SK-N-SH (cell line): ENCODE measurements around the gene CCL4. TPM values are rescaled to one million over a fixed set of nuclear protein-coding genes. Genes with fewer than 3 reads are reported as not detected.

ENCODE experiments used
- CTCF ChIA-PET: fragments of 300-600, 350-600 bp; formaldehyde crosslinking; extraction: SDS; loops from one replicate; lab custom pipeline; 2021; lab: Yijun Ruan, JAX
- POLR2A ChIA-PET: fragments of 350-600 bp; sonication (Branson Sonifier 250); formaldehyde crosslinking; extraction: SDS; loops from one replicate; lab custom pipeline; 2020; ENCODE audit warnings: antibody characterized with exemption, inconsistent platforms; lab: Yijun Ruan, JAX
- DNase-seq: peaks from one replicate; pipeline ENCODE4 v3.0.0; 2012
- H2AFZ ChIP-seq: fragments of 200-600 bp; sonication (generic); 2 replicates; pipeline ENCODE4 v1.8.1; 2016; ENCODE audit warnings: antibody characterized with exemption, mild to moderate bottlenecking, low read depth
- H3F3A ChIP-seq: fragments of 200-600 bp; sonication (generic); replicated peaks from 2 replicates; pipeline ENCODE3; 2016; ENCODE audit warnings: antibody characterized with exemption, mild to moderate bottlenecking; ENCODE audit not compliant: insufficient read depth
- H3K27ac ChIP-seq, 2 experiments: fragments of 200-500 bp in 1 of 2; fragments of 200-600 bp in 1 of 2; sonication (Bioruptor generic) in 1 of 2; sonication (generic), shearing (Covaris generic) in 1 of 2; 2 replicates each; pipeline versions ENCODE4 v1.5.1 to v1.6.1; 2014 to 2016; ENCODE audit warnings: low read depth in 2 of 2, inconsistent platforms in 1 of 2, low read length in 1 of 2, mild to moderate bottlenecking in 1 of 2, mixed read lengths in 1 of 2
- H3K27me3 ChIP-seq: fragments of 200-600 bp; sonication (generic), shearing (Covaris generic); 2 replicates; pipeline ENCODE4 v1.6.1; 2016; ENCODE audit warnings: mixed run types; ENCODE audit not compliant: insufficient read depth
- H3K36me3 ChIP-seq, 2 experiments: fragments of 200-500 bp in 1 of 2; fragments of 200-600 bp in 1 of 2; sonication (Bioruptor generic) in 1 of 2; sonication (generic) in 1 of 2; replicated peaks in 1 of 2; 2 replicates each; pipeline versions ENCODE3 to v1.5.1; 2014 to 2016; ENCODE audit warnings: low read length in 1 of 2, mild to moderate bottlenecking in 1 of 2; ENCODE audit not compliant: insufficient read depth in 2 of 2, control insufficient read depth in 1 of 2
- H3K4me1 ChIP-seq, 2 experiments: fragments of 200-500 bp in 1 of 2; fragments of 200-600 bp in 1 of 2; sonication (Bioruptor generic) in 1 of 2; sonication (generic), shearing (Covaris generic) in 1 of 2; 2 replicates each; pipeline versions ENCODE4 v1.5.1 to v1.6.1; 2014 to 2016; ENCODE audit warnings: low read depth in 1 of 2, low read length in 1 of 2, mixed run types in 1 of 2; ENCODE audit not compliant: insufficient read depth in 2 of 2, control insufficient read depth in 1 of 2
- H3K4me2 ChIP-seq: fragments of 200-600 bp; sonication (generic), shearing (Covaris generic); 2 replicates; pipeline ENCODE4 v1.6.1; 2017; ENCODE audit warnings: mixed run types
- H3K4me3 ChIP-seq, 2 experiments: fragments of 200-500 bp in 1 of 2; fragments of 200-600 bp in 1 of 2; sonication (Bioruptor generic) in 1 of 2; sonication (generic), shearing (Covaris generic) in 1 of 2; 2 replicates each; pipeline versions ENCODE4 v1.5.1 to v1.8.1; 2014 to 2016; ENCODE audit warnings: low read depth in 2 of 2, inconsistent platforms in 1 of 2, low read length in 1 of 2, mild to moderate bottlenecking in 1 of 2, mixed read lengths in 1 of 2, moderate library complexity in 1 of 2
- H3K79me2 ChIP-seq: fragments of 200-600 bp; sonication (generic); 2 replicates; pipeline ENCODE4 v1.8.1; 2017; ENCODE audit warnings: mild to moderate bottlenecking; ENCODE audit not compliant: insufficient read depth
- H3K9ac ChIP-seq: fragments of 200-600 bp; sonication (generic); 2 replicates; pipeline ENCODE4 v1.6.1; 2017; ENCODE audit warnings: mixed run types
- H3K9me2 ChIP-seq: fragments of 200-600 bp; sonication (generic); 2 replicates; pipeline ENCODE4 v1.6.1; 2017; ENCODE audit warnings: mixed run types
- H3K9me3 ChIP-seq: fragments of 200-600 bp; sonication (generic); 2 replicates; pipeline ENCODE4 v1.6.1; 2017; ENCODE audit warnings: mixed run types, mild to moderate bottlenecking, moderate library complexity
- H4K20me1 ChIP-seq: fragments of 200-600 bp; sonication (generic); 2 replicates; pipeline ENCODE4 v1.6.1; 2017; ENCODE audit warnings: mild to moderate bottlenecking, mixed run types; ENCODE audit not compliant: insufficient read depth
- CHD2 ChIP-seq: fragments of 150-350 bp; IDR thresholded peaks from 2 replicates; pipeline ENCODE4 v1.6.1; 2018; ENCODE audit warnings: low read length; ENCODE audit not compliant: partially characterized antibody
- ELF1 ChIP-seq: IDR thresholded peaks from 2 replicates; pipeline ENCODE4 v1.4.0; 2012
- FOSL2 ChIP-seq: IDR thresholded peaks from 2 replicates; pipeline ENCODE4 v1.4.0; 2012; ENCODE audit warnings: low read depth, mild to moderate bottlenecking, moderate library complexity, borderline replicate concordance
- FOXJ3 ChIP-seq: sonication (generic); formaldehyde crosslinking; IDR thresholded peaks from 2 replicates; pipeline ENCODE4 v1.5.1; 2020; ENCODE audit warnings: mild to moderate bottlenecking, missing genetic modification reagents
- GATA2 ChIP-seq: sonication (generic); formaldehyde crosslinking; IDR thresholded peaks from 2 replicates; pipeline ENCODE4 v1.5.0; 2020; ENCODE audit warnings: mild to moderate bottlenecking, missing genetic modification reagents
- MXI1 ChIP-seq: IDR thresholded peaks from 2 replicates; pipeline ENCODE4 v1.6.1; 2012; ENCODE audit warnings: mild to moderate bottlenecking, low read depth, low read length, improper control_type of control experiment
- RAD21 ChIP-seq: IDR thresholded peaks from 2 replicates; pipeline ENCODE4 v1.6.1; 2012; ENCODE audit warnings: mild to moderate bottlenecking, low read length
- RCOR1 ChIP-seq: fragments of 150-350 bp; IDR thresholded peaks from 2 replicates; pipeline ENCODE4 v1.6.1; 2017; ENCODE audit warnings: antibody characterized with exemption, low read length
- RXRA ChIP-seq: IDR thresholded peaks from 2 replicates; pipeline ENCODE4 v1.4.0; 2012; ENCODE audit warnings: low read depth, mild to moderate bottlenecking, borderline replicate concordance
- TEAD4 ChIP-seq: IDR thresholded peaks from 2 replicates; pipeline ENCODE4 v1.4.0; 2012; ENCODE audit warnings: mild to moderate bottlenecking, borderline replicate concordance; ENCODE audit not compliant: insufficient read depth
- YY1 ChIP-seq: IDR thresholded peaks from 2 replicates; pipeline ENCODE4 v1.4.0; 2012; ENCODE audit warnings: low read depth, mild to moderate bottlenecking
- ZBTB33 ChIP-seq: IDR thresholded peaks from 2 replicates; pipeline ENCODE4 v1.4.0; 2012; ENCODE audit warnings: low read depth, borderline replicate concordance
- WGBS: methylation state at CpG from one replicate; pipeline ENCODE4 v1.1.6; 2017; ENCODE audit warnings: low lambda C conversion rate; 5-methylcytosine and 5-hydroxymethylcytosine counted together
- polyA plus RNA-seq, 3 experiments: library from polyadenylated mRNA; depleted of rRNA; stranded (reverse); fragments of >200 nt; gene quantifications; 2 replicates each; pipeline ENCODE4 v1.2.3, GENCODE V29; 2012
- TF ChIP-seq, protein P1 (sequence below): IDR thresholded peaks from 2 replicates; pipeline ENCODE4 v1.4.0; 2012; ENCODE audit warnings: low read depth
- TF ChIP-seq, protein P2 (sequence below): fragments of 150-350 bp; IDR thresholded peaks from 2 replicates; pipeline ENCODE4 v1.6.1; 2016; ENCODE audit warnings: mild to moderate bottlenecking, low read depth, low read length

The CCL4 gene
- polyA plus RNA-seq, 1 of the 3 experiments (the other 2 are of a cell fraction): not detected

DNA sequence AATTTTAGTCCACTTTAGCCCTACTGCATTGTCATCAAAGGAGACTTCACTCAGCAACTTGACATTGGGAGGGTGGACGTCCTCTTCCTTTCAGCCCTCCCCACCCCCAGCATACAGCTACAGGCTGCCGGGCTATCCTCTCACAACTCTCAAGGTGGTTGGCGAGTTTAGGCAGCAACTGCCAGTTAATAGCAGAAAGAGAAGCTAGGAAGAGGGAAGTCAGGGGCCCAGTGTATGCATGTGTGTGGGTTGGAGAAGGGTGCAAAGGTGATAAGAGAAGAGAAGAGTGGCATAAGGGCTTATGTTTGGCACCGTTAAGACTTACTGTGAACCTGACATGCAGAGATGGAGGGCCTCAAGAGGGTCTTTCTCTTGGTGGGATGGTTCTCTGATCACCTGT is 31.8 kb downstream of the CCL4 start:
- ChIA-PET CTCF (interaction anchor here (1.5 kb wide), 1 partner anchor 14 kb away, joined by 5 read pairs; no protein-coding TSS in a partner anchor), POLR2A (no interaction called here)
- TF ChIP-seq ELF1 (no peak), RXRA (no peak), ZBTB33 (no peak), TEAD4 (no peak), CHD2 (no peak), RAD21 (no peak)
- H3K4me2 ChIP-seq: no peak overlapping the region
- no peaks in the 10 kb centered on the region for H3F3A ChIP-seq
- no peaks in the 10 kb centered on the region for H3K79me2 ChIP-seq
- 14% methylated on average over 4 of the region's 4 CpGs for WGBS
- H3K9ac ChIP-seq: no peak overlapping the region
- no peak overlapping the region for H3K4me3 ChIP-seq
- no peaks in the 10 kb centered on the region for H3K4me1 ChIP-seq
- no peak overlapping the region for H2AFZ ChIP-seq
- H3K27me3 ChIP-seq: no peaks in the 10 kb centered on the region; the same call in 1 of the 2 replicates
- no peaks in the 10 kb centered on the region for H3K9me2 ChIP-seq
- no peak overlapping the region for H3K27ac ChIP-seq
- no peak for DNase-seq
- no peaks in the 10 kb centered on the region for H3K9me3 ChIP-seq
- no peaks in the 10 kb centered on the region for H4K20me1 ChIP-seq
- no peaks in the 10 kb centered on the region for H3K36me3 ChIP-seq

DNA sequence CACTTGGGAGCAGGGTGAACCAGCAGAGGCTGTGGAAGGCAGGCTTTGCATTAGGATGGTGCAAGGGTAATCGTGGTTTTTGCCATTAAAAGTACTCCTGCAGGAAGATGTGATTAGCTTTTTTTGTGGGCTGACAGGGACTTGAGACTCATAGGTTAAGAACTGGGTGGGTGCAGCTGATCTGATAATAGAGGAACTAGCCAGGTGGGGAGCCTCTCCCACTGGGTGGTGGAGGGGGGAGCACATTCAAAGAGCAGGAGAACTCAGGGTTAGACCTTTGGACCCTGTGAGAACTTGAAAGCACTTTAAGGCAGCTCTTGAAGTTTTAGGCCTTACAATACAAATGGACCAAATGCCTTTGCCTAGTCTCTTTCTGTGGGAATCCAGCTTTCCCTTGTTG is 32.4 kb downstream of the CCL4 start:
- POLR2A ChIA-PET: no interaction called here
- H3K36me3 ChIP-seq: no peaks in the 10 kb centered on the region
- H4K20me1 ChIP-seq: no peaks in the 10 kb centered on the region
- no peaks in the 10 kb centered on the region for H3K9me2 ChIP-seq
- H3F3A ChIP-seq: no peaks in the 10 kb centered on the region
- no peaks in the 10 kb centered on the region for H3K79me2 ChIP-seq
- 7% methylated on average over 1 of the region's 1 CpG for WGBS
- TF ChIP-seq GATA2 (CRISPR knock-in tag): no peak
- no peak overlapping the region for H3K4me3 ChIP-seq
- DNase-seq: no peak
- no peak overlapping the region for H3K4me2 ChIP-seq
- no peaks in the 10 kb centered on the region for H3K4me1 ChIP-seq
- no peak overlapping the region for H3K27ac ChIP-seq
- no peaks in the 10 kb centered on the region; the same call in 1 of the 2 replicates for H3K27me3 ChIP-seq
- H3K9ac ChIP-seq: no peak overlapping the region
- H2AFZ ChIP-seq: no peak overlapping the region
- H3K9me3 ChIP-seq: no peaks in the 10 kb centered on the region
- CTCF ChIA-PET: interaction anchor here (1.5 kb wide), 1 partner anchor 13 kb away, joined by 5 read pairs; no protein-coding TSS in a partner anchor

- Histone ChIP-seq H3K4me2 (no peak overlapping the region), H3K9me2 (no peaks in the 10 kb centered on the region), H3K36me3 (no peaks in the 10 kb centered on the region), H3K27me3 (peaks cover under 1% of the 10 kb centered on the region; the same call in 1 of the 2 replicates), H3K79me2 (no peaks in the 10 kb centered on the region), H4K20me1 (no peaks in the 10 kb centered on the region), H3K9ac (no peak overlapping the region), H3K9me3 (no peaks in the 10 kb centered on the region), H3K4me1 (no peaks in the 10 kb centered on the region), H3K27ac (no peak overlapping the region), H3F3A (no peaks in the 10 kb centered on the region), H2AFZ (no peak overlapping the region), H3K4me3 (no peak overlapping the region)
- CTCF ChIA-PET: interaction anchor here (1.5 kb wide), 1 partner anchor 13 kb away, joined by 5 read pairs; no protein-coding TSS in a partner anchor
- 0% methylated on average over 1 of the region's 1 CpG for WGBS
- TF ChIP-seq TEAD4: no peak
- TF ChIP-seq, protein P1, sequence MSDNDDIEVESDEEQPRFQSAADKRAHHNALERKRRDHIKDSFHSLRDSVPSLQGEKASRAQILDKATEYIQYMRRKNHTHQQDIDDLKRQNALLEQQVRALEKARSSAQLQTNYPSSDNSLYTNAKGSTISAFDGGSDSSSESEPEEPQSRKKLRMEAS: no peak
- TF ChIP-seq RCOR1: no peak
- TF ChIP-seq FOXJ3: no peak
- TF ChIP-seq, protein P2, sequence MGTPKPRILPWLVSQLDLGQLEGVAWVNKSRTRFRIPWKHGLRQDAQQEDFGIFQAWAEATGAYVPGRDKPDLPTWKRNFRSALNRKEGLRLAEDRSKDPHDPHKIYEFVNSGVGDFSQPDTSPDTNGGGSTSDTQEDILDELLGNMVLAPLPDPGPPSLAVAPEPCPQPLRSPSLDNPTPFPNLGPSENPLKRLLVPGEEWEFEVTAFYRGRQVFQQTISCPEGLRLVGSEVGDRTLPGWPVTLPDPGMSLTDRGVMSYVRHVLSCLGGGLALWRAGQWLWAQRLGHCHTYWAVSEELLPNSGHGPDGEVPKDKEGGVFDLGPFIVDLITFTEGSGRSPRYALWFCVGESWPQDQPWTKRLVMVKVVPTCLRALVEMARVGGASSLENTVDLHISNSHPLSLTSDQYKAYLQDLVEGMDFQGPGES: no peak
- no peak for TF ChIP-seq MXI1
- TF ChIP-seq FOSL2: no peak
- no peak for TF ChIP-seq YY1
- DNase-seq: no peak
- POLR2A ChIA-PET: no interaction called here
Measured at GRCh38 chr17:36136439-36136838, 32.8 kb downstream of the CCL4 start.
